Hematopoietic multipotent progenitor cell treated with erythropoietin and hydrocortisone succinate and interleukin-3 and kit ligand, for 6 days (in vitro differentiated cells): ENCODE measurements around the gene DIP2B.
"Not testable (repeated sequence)": the region's sequence is repeated elsewhere in the genome, so short reads cannot be mapped to it uniquely, and the experiment has no call there.

Source experiments
- DNase-seq: peaks from one replicate; pipeline ENCODE4 v3.0.0-alpha.2; 2015

Gene DIP2B

DNA sequence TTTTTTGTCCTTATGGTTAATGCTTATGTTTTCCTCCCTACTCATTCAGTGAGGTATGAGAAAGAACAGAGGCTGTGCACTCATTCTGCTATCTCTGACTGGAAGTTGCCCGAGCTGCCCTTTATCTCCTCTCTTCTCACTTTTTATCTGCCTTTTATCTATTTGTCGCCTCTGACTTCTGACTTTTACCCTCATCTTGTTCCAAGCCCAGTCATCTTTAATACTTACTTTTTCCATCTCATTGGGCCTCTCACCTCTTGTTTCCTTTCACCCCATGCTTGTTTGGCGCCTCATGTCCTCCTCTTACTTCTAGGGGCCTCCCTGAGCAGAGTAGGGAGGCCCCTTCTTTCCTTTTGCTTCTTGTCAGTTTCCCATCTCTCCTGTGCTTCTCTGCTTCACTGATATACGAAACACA lies 50.7 kb downstream of the DIP2B start:
- peak; percentile 64 for DNase-seq

- DNase-seq, result no peak
These were observed 51.5 kb downstream of the DIP2B start for GRCh38 chr12:50556273-50556672.

GRCh38 chr12:50556796-50557195 lies 52.0 kb downstream of the DIP2B start:
- DNase-seq, result not testable (repeated sequence)

DNA sequence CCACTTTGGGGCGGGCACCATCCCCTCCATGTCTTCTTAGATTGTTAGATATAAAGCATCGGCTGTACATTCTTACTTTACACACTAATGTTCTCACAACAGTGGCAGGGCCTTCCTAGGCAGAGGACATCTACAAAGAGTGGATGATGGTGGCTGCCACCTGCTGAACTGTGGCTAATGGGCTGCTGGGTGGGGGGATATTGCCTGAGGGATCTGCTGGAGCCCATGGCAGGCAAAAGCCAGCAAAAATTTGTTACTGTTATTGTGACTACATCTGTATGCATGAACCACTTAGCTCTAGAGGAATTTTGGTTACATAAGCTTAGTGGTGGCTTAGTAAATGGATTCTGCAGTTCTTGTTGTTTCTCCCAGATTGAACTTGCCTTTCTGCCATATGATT lies 52.6 kb downstream of the DIP2B start:
- DNase-seq, result peak; percentile 2

- DNase-seq, result no peak
These were observed 54.2 kb downstream of the DIP2B start for GRCh38 chr12:50558970-50559369.

DNA sequence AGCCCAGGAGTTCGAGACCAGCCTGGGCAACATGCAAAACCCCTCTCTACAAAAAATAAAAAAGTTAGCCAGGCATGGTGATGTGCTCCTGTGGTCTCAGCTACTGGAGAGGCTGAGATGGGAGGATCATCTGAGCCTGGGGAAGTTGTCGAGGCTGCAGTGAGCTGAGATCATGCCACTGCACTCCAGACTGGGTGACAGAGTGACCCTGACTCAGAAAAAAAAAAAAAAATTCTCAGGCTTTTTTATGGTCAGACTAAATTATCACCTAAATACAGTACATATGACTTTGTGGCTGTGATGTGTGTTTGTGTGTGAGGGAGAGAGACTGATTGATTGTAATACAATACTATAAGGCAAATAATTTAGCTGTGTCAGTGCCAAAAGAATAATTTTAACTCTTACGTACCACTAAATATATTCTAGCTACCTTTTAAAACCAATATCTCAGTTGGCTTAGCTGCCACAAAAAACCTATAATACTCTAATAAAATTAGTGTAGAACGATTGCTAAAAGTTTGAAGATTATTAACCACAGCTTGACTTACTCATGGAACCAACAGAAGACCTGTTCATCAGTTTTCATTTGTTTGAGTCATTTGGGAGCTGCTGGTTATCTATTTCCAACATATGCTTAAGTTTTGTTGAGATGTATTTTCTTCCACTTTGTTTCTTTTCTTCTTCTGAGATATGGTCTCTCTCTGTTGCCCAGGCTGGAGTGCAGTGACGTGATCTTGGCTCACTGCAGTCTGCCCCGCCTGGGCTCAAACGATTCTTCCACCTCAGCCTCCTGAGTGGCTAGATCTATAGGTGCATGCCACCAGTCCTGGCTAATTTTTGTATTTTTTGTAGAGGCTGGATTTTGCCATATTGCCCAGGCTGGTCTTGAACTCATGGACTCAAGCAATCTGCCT lies 58.0 kb downstream of the DIP2B start:
- DNase-seq, result peak; percentile 91

DNA sequence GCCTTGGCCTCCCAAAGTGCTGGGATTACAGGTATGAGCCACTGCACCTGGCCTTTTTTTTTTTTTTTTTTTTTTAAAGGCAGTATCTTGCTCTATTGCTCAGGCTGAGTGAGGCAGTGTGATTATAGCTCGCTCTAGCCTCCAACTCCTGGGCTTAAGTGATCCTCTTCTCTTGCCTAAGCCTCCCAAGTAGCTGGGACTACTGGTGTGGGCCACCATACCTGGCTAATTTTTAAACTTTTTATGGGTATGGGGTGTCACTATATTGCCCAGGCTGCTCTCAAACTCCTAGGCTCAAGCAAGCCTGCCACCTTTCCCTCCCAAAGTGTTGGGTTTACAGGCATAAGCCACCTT lies 58.6 kb downstream of the DIP2B start:
- no peak for DNase-seq

DNA sequence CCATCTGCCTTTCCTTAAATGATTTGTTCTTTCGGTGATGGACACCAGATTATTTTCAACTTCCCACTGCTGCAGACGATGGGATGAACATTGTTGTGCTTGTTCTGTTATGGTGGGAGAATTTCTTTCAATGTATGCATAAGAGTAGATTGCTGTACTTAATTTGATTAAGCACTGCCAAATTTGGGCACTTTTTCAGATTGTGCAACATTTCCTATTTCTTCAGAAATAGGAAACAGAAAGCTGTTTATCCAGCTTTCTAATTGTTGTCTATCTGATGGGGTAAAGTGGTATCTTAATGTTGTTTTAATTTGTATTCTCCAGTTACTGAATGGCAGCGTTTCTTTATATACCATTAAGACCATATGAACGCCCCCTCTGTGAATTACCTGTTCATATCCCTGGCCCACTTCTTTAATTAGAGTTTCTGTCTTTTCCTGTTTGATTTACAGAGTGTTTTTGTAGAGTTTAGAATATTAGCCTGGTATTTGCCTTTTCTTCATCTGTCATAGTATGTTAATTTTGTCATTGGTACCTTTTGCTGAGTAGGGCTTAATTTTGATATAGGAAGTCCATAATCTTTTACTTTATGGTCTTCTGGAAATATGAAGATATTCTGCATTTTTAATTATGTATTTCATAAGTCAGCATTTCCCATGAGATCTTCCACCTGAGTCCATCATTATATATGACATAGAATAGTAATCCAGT lies 59.6 kb downstream of the DIP2B start:
- DNase-seq, result peak; percentile 56

DNA sequence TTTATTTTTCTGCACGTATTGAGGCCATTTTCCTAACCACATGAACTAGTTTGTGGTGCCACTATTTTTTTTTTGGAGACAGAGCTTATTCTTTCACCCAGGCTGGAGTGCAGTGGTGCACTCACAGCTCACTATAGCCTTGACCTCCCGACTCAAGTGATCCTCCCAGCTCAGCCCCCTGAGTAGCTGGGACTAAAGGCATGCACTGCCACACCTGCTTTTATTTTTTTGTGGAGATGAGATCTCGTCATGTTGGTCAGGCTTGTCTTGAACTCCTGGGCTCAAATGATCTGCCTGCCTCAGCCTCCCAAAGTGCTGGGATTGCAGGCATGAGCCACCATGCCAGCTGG lies 60.1 kb downstream of the DIP2B start:
- no peak for DNase-seq

- no peak for DNase-seq
These were observed 61.3 kb downstream of the DIP2B start for GRCh38 chr12:50566066-50566465.

- no peak for DNase-seq
These were observed 63.1 kb downstream of the DIP2B start for GRCh38 chr12:50567926-50568325.

DNA sequence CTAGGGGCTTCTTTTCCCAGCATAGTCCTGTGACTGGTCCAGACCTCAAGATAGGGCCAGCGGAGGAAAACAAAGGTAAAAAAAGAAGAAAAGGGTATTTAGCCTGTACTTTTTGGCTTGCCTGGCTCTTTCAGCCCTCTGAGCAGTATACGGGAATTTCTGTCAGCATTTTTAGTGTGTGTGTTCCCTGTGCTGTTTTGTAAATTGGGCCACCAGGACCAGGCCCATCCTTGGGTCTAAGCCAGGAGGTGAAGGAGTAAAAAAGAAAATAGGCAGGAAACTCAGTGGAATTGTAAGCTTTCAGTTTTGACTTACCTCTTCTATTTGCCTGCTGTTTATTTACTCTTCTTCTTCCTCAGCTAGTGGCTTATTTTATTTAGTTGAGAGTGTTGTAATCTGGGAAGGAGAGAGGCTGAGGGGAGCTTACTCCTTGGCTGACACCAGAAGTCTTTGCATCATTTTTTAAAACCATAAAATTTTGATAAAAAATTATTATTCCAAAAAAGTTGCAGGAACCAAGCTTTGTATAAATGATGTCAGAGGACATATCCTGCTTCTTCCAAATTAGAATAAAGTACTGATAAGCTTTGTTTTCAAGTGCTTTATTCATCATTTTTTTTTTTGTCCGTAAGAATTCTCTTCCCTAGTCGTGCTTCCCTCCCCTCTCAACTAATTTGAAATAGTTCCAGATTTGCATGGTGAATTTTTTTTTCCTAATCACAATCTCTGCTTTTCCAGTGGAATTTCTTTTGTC lies 63.7 kb downstream of the DIP2B start:
- no peak for DNase-seq

GRCh38 chr12:50569321-50569720 lies 64.5 kb downstream of the DIP2B start:
- no peak for DNase-seq

- DNase-seq, result no peak
These were observed 65.1 kb downstream of the DIP2B start for GRCh38 chr12:50569876-50570275.

- DNase-seq, result no peak
These were observed 67.0 kb downstream of the DIP2B start for GRCh38 chr12:50571786-50572185.

DNA sequence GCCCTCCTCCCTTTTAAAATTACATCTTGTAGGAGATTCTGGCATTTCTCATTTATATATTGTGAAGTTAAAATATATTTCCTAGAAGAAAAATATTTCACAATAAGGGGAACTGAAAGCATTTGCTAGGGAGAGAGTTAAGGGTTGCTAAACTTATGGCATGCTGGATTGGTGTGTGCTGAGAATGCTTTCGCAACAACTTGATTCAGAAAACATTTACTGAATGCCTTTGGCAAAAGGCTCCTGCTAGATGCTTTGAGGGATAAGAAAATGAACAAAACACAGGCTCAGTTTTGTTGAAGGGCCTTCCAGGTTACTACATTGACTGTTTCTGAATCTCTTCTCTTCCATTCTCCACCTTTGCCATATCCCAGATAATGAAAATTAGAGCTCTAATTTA lies 67.5 kb downstream of the DIP2B start:
- DNase-seq, result peak; percentile 68

DNA sequence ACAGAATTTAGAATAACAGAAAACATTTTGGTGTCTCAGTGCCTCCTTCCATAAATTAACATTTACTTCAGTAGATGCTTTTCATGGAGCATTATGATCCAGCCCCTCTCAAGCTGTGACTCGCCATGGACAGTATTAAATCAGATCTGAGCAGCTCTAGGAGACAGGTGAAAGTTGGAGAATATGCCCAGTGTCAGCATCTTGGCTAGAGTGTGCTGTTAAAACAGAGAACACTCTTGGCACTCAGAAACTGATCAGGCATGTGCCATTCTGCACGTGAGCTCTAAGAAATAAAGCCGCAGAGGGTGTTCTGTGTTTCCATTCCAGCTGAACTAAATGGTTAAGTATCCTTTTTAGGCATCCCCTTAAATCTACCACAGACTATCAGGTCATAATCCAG lies 68.0 kb downstream of the DIP2B start:
- DNase-seq, result no peak

GRCh38 chr12:50573271-50573670 lies 68.5 kb downstream of the DIP2B start:
- DNase-seq, result no peak

GRCh38 chr12:50574601-50575348 lies 70.0 kb downstream of the DIP2B start:
- DNase-seq, result no peak

- no peak for DNase-seq
These were observed 75.0 kb downstream of the DIP2B start for GRCh38 chr12:50579757-50580267.

- DNase-seq, result no peak
These were observed 75.7 kb downstream of the DIP2B start for GRCh38 chr12:50580436-50580835.
